ENCODE measurements around the gene METTL17. TPM values are rescaled to one million over a fixed set of nuclear protein-coding genes. Genes with fewer than 3 reads are reported as not detected.

METTL17 gene
- total RNA-seq, 1 experiment from 2014 or later = 76.7 TPM

DNA sequence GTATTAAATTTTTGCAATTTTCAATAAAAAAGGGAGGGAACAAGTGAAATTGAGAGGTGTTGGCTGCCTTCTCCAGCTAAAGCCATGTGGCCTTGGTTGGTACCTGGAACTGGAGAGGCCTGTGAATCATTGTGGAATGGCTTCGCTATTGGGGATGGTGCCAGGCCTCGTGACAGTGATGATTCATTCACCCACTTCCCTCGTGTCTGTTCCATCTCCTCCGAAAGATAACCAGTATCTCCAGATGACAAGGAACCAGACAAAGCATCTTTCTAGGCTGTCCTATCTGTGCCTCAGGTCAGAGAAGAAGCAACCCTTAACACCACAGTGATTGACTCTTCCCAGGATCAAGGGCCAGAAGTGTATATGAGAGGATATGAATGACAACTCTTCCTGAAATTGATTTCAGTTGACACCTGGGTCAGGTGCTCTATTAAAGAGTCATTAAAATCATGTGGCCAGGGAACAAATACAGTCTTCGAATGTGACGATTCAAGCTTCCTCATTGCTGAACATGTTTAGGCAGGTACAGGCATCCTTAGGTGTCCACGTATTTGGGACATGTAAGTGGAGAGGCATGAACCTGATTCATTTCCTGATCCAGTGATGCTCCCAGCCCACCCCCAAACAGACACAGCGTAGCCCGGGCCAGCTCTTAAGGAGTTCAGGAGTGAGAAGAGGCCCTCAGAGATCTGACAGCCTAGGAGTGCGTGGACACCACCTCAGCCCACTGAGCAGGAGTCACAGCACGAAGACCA lies 52.1 kb downstream of the METTL17 start, which contains the start of gene RNASE7:
Gene RNASE7, plus strand, starts transcription at position 687 of the 758 bp plus-strand sequence. CDS start 631 bp downstream, outside the sequence.
- peaks cover 59% of the 10 kb centered on the region for H3K27me3 Mint-ChIP-seq (ENCODE audit: unreplicated experiment)

DNA sequence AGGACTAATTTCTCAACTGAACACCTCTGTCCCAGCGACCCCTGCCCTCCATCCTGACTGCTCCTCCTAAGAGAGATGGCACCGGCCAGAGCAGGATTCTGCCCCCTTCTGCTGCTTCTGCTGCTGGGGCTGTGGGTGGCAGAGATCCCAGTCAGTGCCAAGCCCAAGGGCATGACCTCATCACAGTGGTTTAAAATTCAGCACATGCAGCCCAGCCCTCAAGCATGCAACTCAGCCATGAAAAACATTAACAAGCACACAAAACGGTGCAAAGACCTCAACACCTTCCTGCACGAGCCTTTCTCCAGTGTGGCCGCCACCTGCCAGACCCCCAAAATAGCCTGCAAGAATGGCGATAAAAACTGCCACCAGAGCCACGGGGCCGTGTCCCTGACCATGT lies 53.1 kb downstream of the METTL17 start:
- intact Hi-C loops (cut with micrococcal nuclease; ENCODE audit: unreplicated experiment) = loop anchor here (10.0 kb wide), 1 partner anchor 188 kb away; no protein-coding TSS in a partner anchor
- DNase-seq = no peak

More for the DNA sequence above, 52.1 kb downstream of the METTL17 start, which contains the start of gene RNASE7:
- H3K4me3 Mint-ChIP-seq (ENCODE audit: low read depth, unreplicated experiment) = no peak within 1 kb of the TSS
- intact Hi-C loops (cut with micrococcal nuclease; ENCODE audit: unreplicated experiment) = loop anchor here (10.0 kb wide), 1 partner anchor 187 kb away; no protein-coding TSS in a partner anchor
- TF ChIP-seq, protein P1, sequence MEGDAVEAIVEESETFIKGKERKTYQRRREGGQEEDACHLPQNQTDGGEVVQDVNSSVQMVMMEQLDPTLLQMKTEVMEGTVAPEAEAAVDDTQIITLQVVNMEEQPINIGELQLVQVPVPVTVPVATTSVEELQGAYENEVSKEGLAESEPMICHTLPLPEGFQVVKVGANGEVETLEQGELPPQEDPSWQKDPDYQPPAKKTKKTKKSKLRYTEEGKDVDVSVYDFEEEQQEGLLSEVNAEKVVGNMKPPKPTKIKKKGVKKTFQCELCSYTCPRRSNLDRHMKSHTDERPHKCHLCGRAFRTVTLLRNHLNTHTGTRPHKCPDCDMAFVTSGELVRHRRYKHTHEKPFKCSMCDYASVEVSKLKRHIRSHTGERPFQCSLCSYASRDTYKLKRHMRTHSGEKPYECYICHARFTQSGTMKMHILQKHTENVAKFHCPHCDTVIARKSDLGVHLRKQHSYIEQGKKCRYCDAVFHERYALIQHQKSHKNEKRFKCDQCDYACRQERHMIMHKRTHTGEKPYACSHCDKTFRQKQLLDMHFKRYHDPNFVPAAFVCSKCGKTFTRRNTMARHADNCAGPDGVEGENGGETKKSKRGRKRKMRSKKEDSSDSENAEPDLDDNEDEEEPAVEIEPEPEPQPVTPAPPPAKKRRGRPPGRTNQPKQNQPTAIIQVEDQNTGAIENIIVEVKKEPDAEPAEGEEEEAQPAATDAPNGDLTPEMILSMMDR (IDR thresholded peaks at IDR 0.05; ENCODE audit: unreplicated experiment) = no peak
- no peaks in the 10 kb centered on the region for H3K36me3 Mint-ChIP-seq (ENCODE audit: insufficient read depth, unreplicated experiment)
- CTCF ChIA-PET = interaction anchor here (1.4 to 6.7 kb wide), 2 partner anchors 27 to 31 kb away, joined by 4 to 93 read pairs; no protein-coding TSS in a partner anchor
- H3K9me3 Mint-ChIP-seq (ENCODE audit: low read depth, unreplicated experiment) = no peaks in the 10 kb centered on the region
- DNase-seq = no peak
- no TSS peak for BruUV-seq (replicated peaks)
- H3K4me1 Mint-ChIP-seq (ENCODE audit: low read depth, unreplicated experiment) = peaks cover 36% of the 10 kb centered on the region
- no peak within 1 kb of the TSS for H3K27ac Mint-ChIP-seq (ENCODE audit: unreplicated experiment)

DNA sequence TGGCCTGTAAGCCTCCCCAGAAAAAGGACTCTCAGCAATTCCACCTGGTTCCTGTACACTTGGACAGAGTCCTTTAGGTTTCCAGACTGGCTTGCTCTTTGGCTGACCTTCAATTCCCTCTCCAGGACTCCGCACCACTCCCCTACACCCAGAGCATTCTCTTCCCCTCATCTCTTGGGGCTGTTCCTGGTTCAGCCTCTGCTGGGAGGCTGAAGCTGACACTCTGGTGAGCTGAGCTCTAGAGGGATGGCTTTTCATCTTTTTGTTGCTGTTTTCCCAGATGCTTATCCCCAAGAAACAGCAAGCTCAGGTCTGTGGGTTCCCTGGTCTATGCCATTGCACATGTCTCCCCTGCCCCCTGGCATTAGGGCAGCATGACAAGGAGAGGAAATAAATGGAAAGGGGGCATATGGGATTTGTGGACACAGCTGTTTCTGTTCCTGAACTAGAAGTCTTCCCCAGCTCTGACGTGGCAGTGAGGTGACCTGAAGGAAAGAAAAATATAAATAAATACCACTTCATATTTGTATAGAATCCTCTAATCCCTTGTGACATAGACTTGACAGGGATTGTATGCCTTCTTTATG lies 53.7 kb downstream of the METTL17 start:
- DNase-seq = no peak
- peaks cover 57% of the 10 kb centered on the region for H3K27me3 Mint-ChIP-seq (ENCODE audit: unreplicated experiment)
- intact Hi-C loops (cut with micrococcal nuclease; ENCODE audit: unreplicated experiment) = loop anchor here (10.0 kb wide), 1 partner anchor 189 kb away; no protein-coding TSS in a partner anchor
- CTCF ChIA-PET = interaction anchor here (6.7 kb wide), 1 partner anchor 28 kb away, joined by 93 read pairs; no protein-coding TSS in a partner anchor
- H3K9me3 Mint-ChIP-seq (ENCODE audit: low read depth, unreplicated experiment) = no peaks in the 10 kb centered on the region
- H3K27ac Mint-ChIP-seq (ENCODE audit: unreplicated experiment) = no peak overlapping the region
- H3K36me3 Mint-ChIP-seq (ENCODE audit: insufficient read depth, unreplicated experiment) = no peaks in the 10 kb centered on the region
- TF ChIP-seq, protein P1 (IDR thresholded peaks at IDR 0.05; ENCODE audit: unreplicated experiment) = no peak
- BruUV-seq (replicated peaks) = no TSS peak
- H3K4me1 Mint-ChIP-seq (ENCODE audit: low read depth, unreplicated experiment) = peaks cover 28% of the 10 kb centered on the region
- H3K4me3 Mint-ChIP-seq (ENCODE audit: low read depth, unreplicated experiment) = no peak overlapping the region

More for the DNA sequence above, 53.1 kb downstream of the METTL17 start:
- H3K4me3 Mint-ChIP-seq (ENCODE audit: low read depth, unreplicated experiment) = no peak overlapping the region
- peaks cover 34% of the 10 kb centered on the region for H3K4me1 Mint-ChIP-seq (ENCODE audit: low read depth, unreplicated experiment)
- no peaks in the 10 kb centered on the region for H3K36me3 Mint-ChIP-seq (ENCODE audit: insufficient read depth, unreplicated experiment)
- no peaks in the 10 kb centered on the region for H3K9me3 Mint-ChIP-seq (ENCODE audit: low read depth, unreplicated experiment)
- CTCF ChIA-PET = interaction anchor here (6.7 kb wide), 1 partner anchor 28 kb away, joined by 93 read pairs; no protein-coding TSS in a partner anchor
- no peak overlapping the region for H3K27ac Mint-ChIP-seq (ENCODE audit: unreplicated experiment)
- peaks cover 60% of the 10 kb centered on the region for H3K27me3 Mint-ChIP-seq (ENCODE audit: unreplicated experiment)
- no TSS peak for BruUV-seq (replicated peaks)
- TF ChIP-seq, protein P1 (IDR thresholded peaks at IDR 0.05; ENCODE audit: unreplicated experiment) = no peak

DNA sequence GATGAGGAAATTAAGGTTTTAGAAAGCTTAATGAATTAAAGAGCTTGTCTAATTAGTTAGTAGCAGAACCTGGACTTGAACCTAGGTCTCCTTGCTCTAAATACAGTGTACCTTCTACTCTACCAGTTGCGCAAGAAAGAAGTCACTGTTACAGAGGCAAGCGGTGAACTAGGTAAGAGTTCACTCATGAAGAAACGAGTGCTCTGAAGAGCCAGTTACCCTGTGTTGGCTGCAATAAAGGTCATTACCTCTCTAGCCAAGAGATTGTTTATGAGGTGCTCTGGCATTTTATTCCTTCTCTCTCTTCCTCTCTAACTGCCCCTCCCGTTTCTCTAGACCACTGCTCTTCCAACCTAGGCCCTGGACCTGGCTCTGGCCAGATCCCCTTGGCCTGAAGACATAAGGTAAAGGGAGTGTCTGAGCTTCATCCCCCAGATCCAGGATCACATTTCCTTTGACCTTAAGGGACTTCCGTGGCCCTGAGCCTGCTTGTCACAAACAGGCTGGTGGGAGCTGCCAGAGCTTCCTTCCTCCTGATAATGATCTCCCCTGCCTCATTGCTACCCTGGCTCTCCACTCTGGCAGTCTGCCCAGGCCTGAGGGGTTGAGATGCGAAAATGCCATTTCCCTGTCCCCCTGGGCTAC lies 54.3 kb downstream of the METTL17 start:
- BruUV-seq (replicated peaks) = no TSS peak
- no peak overlapping the region for H3K27ac Mint-ChIP-seq (ENCODE audit: unreplicated experiment)
- H3K36me3 Mint-ChIP-seq (ENCODE audit: insufficient read depth, unreplicated experiment) = no peaks in the 10 kb centered on the region
- H3K9me3 Mint-ChIP-seq (ENCODE audit: low read depth, unreplicated experiment) = no peaks in the 10 kb centered on the region
- intact Hi-C loops (cut with micrococcal nuclease; ENCODE audit: unreplicated experiment) = loop anchor here (10.0 kb wide), 1 partner anchor 189 kb away; no protein-coding TSS in a partner anchor
- CTCF ChIA-PET = interaction anchor here (0.6 to 6.7 kb wide), 2 partner anchors 29 to 390 kb away, joined by 4 to 93 read pairs; no protein-coding TSS in a partner anchor
- no peak for DNase-seq
- H3K4me1 Mint-ChIP-seq (ENCODE audit: low read depth, unreplicated experiment) = peaks cover 22% of the 10 kb centered on the region
- TF ChIP-seq, protein P1 (IDR thresholded peaks at IDR 0.05; ENCODE audit: unreplicated experiment) = no peak
- H3K27me3 Mint-ChIP-seq (ENCODE audit: unreplicated experiment) = peaks cover 52% of the 10 kb centered on the region
- no peak overlapping the region for H3K4me3 Mint-ChIP-seq (ENCODE audit: low read depth, unreplicated experiment)

All from Calu3 (cell line).